Bronchial epithelial cell (primary cell): Measurements from ENCODE around the gene RIOK3. TPM values are rescaled to one million over a fixed set of nuclear protein-coding genes. Genes with fewer than 3 reads are reported as not detected.

ENCODE experiments used
- DNase-seq: peaks from one replicate; pipeline ENCODE4 v3.0.0-alpha.2; 2010; ENCODE audit warnings: low read depth
- FAIRE-seq: peaks from 2 replicates; lab custom pipeline; 2011; peaks lifted over from hg19 to GRCh38; lab: Jason Lieb, UNC
- H3K27me3 ChIP-seq: 2 replicates; pipeline ENCODE4 v1.5.1; 2011; ENCODE audit warnings: low read length; ENCODE audit not compliant: control insufficient read depth, insufficient read depth
- H3K36me3 ChIP-seq: 2 replicates; pipeline ENCODE4 v1.5.1; 2011; ENCODE audit warnings: low read length; ENCODE audit not compliant: control insufficient read depth, insufficient read depth
- H3K4me3 ChIP-seq: 2 replicates; pipeline ENCODE4 v1.5.1; 2011; ENCODE audit warnings: mild to moderate bottlenecking, low read depth, low read length, control low read depth
- CTCF ChIP-seq: IDR thresholded peaks from 2 replicates; pipeline ENCODE4 v1.5.1; 2011; ENCODE audit warnings: mild to moderate bottlenecking, moderate library complexity, low read length, control low read depth, inconsistent platforms; ENCODE audit not compliant: insufficient read depth, severe bottlenecking
- total RNA-seq: library from RNA; depleted of rRNA; stranded (reverse); fragments of >200 nt; gene quantifications from 2 replicates; pipeline ENCODE4 v1.2.1, GENCODE V29; 2014

Gene RIOK3
- total RNA-seq, 1 donor from 2014 or later = 144 TPM

DNA sequence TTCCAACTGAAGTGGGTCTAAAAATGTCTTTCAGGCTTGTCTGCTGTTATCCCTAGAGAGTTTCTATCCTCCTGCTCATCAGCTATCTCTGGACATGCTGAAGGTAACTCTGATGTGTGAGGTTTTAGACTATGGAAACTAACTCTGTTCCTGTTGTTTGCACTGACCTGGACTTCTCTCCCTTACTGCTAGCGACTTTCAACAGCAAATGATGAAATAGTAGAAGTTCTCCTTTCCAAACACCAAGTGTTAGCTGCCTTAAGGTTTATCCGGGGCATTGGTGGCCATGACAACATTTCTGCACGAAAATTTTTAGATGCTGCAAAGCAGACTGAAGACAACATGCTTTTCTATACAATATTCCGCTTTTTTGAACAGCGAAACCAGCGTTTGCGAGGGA, 77.1 kb downstream of the RIOK3 start:
- no peak for DNase-seq
- Histone ChIP-seq H3K4me3 (no peak overlapping the region), H3K36me3 (peaks cover 30% of the 10 kb centered on the region), H3K27me3 (no peaks in the 10 kb centered on the region)
- no peak for TF ChIP-seq CTCF
- FAIRE-seq = no peak

GRCh38 chr18:23531912-23532311, 78.8 kb downstream of the RIOK3 start:
- peak; percentile 79 for FAIRE-seq

More at GRCh38 chr18:23531912-23532311, 78.8 kb downstream of the RIOK3 start:
- no peak overlapping the region for H3K4me3 ChIP-seq
- peaks cover 38% of the 10 kb centered on the region for H3K36me3 ChIP-seq
- no peak for DNase-seq
- no peak for TF ChIP-seq CTCF
- no peaks in the 10 kb centered on the region for H3K27me3 ChIP-seq

Other genes starting within 250 kb of the RIOK3 start
- 27.4 and 28.4 TPM in 2 replicates for gene RMC1, start 50.2 kb downstream of the RIOK3 start, total RNA-seq
- gene NPC1, start 133.2 kb downstream of the RIOK3 start, total RNA-seq = 78.3 and 100 TPM in 2 replicates
- gene ANKRD29, start 209.6 kb downstream of the RIOK3 start, total RNA-seq = 14.0 and 15.0 TPM in 2 replicates
- gene LAMA3, start 236.2 kb downstream of the RIOK3 start, total RNA-seq = 381 and 531 TPM in 2 replicates